ENCODE measurements around the gene SEC24D.

The SEC24D gene

GRCh38 chr4:118877797-118878196, 41.9 kb upstream of the SEC24D start:
- H3K4me3 ChIP-seq (replicated peaks in 1 of 2; ENCODE audit: low read depth in 2 of 2, low read length in 2 of 2), result no peak overlapping the region
- no peak for TF ChIP-seq CTCF (IDR thresholded peaks at IDR 0.05; ENCODE audit: low read depth, low read length)
- no peak for DNase-seq (ENCODE audit: low read depth in 2 of 2)

GRCh38 chr4:118872181-118872580, 36.3 kb upstream of the SEC24D start:
- no peak overlapping the region for H3K4me3 ChIP-seq (replicated peaks in 1 of 2; ENCODE audit: low read depth in 2 of 2, low read length in 2 of 2)
- TF ChIP-seq CTCF (IDR thresholded peaks at IDR 0.05; ENCODE audit: low read depth, low read length), result no peak
- DNase-seq (ENCODE audit: low read depth in 2 of 2), result no peak

- DNase-seq (ENCODE audit: low read depth in 2 of 2), result peak; percentile 19 to 74
- H3K4me3 ChIP-seq (replicated peaks in 1 of 2; ENCODE audit: low read depth in 2 of 2, low read length in 2 of 2), result no peak overlapping the region
- TF ChIP-seq CTCF (IDR thresholded peaks at IDR 0.05; ENCODE audit: low read depth, low read length), result no peak
Measured at GRCh38 chr4:118869808-118870342, 33.9 kb upstream of the SEC24D start.

- no peak overlapping the region for H3K4me3 ChIP-seq (replicated peaks in 1 of 2; ENCODE audit: low read depth in 2 of 2, low read length in 2 of 2)
- DNase-seq (ENCODE audit: low read depth in 2 of 2), result peak; percentile 8 to 22
- no peak for TF ChIP-seq CTCF (IDR thresholded peaks at IDR 0.05; ENCODE audit: low read depth, low read length)
Measured at GRCh38 chr4:118867311-118868067, 31.6 kb upstream of the SEC24D start.

- no peak for TF ChIP-seq CTCF (IDR thresholded peaks at IDR 0.05; ENCODE audit: low read depth, low read length)
Measured at GRCh38 chr4:118866442-118866841, 30.5 kb upstream of the SEC24D start.

GRCh38 chr4:118865091-118865708, 29.3 kb upstream of the SEC24D start:
- no peak overlapping the region for H3K4me3 ChIP-seq (replicated peaks in 1 of 2; ENCODE audit: low read depth in 2 of 2, low read length in 2 of 2)
- peak; percentile 68 to 70 for DNase-seq (ENCODE audit: low read depth in 2 of 2)
- TF ChIP-seq CTCF (IDR thresholded peaks at IDR 0.05; ENCODE audit: low read depth, low read length), result peak; percentile 81

More at GRCh38 chr4:118866442-118866841, 30.5 kb upstream of the SEC24D start:
- H3K4me3 ChIP-seq (replicated peaks in 1 of 2; ENCODE audit: low read depth in 2 of 2, low read length in 2 of 2), result no peak overlapping the region
- DNase-seq (ENCODE audit: low read depth in 2 of 2), result no peak

Data from cardiac fibroblast (primary cell).